ENCODE measurements around the gene CCDC159.
"Not testable (repeated sequence)": the region's sequence is repeated elsewhere in the genome, so short reads cannot be mapped to it uniquely, and the experiment has no call there.

The CCDC159 gene, protein sequence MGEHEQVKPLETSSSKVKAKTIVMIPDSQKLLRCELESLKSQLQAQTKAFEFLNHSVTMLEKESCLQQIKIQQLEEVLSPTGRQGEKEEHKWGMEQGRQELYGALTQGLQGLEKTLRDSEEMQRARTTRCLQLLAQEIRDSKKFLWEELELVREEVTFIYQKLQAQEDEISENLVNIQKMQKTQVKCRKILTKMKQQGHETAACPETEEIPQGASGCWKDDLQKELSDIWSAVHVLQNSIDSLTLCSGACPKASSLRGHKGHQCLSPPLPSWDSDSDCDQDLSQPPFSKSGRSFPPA

DNA sequence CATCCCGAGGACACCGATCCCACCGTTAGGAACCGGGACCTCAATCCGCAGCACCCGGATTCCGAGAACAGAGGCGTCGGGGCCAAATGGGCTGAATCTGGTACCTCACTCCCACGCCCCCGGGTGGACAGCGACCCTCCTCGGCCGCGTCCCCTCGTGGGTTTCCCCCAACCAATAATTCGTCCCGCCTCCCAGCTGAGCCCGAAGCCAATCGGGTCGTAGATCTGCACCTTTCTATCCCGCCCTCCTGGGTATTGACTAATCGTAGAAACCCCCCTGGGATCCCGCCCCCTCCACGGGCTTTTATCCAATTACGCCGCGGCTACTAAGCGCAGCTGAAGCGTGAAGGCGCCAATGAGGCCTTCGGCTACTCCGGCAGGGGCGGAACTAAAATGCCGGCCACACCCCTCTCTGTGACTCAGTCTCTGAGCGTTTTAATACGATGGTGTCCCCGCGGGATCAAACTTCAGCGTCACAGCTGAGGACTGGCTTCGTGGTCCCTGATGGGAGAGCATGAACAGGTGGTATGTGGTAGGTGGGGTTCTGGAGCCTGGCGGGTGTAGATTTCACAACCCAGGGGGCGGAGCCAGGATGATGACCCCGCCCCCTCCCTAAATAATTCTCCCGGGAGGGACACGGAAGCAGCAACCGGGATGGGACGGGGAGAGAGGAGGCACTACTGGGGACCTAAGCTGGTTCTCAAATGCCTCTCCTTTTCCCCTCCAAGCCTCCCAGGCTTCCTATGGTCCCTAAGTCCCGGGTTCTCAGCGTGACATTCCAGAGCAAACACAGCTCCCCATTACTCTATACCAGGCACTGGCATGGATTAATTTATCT, at the start of gene CCDC159, which contains the start of gene TMEM205:
TSS of gene CCDC159 (plus strand) at position 416 of the 837 bp plus-strand sequence. CDS start at position 504, 88 bp downstream.
TSS of gene TMEM205 (minus strand) at position 165 of the 837 bp plus-strand sequence. CDS start 649 bp downstream, outside the sequence.
- H3K9me3 Mint-ChIP-seq, result no peaks in the 10 kb centered on the region
- H3K36me3 Mint-ChIP-seq (ENCODE audit: insufficient read depth), result peaks cover 12% of the 10 kb centered on the region
- ATAC-seq (replicated peaks; ENCODE audit: extremely low read depth, poor library complexity, severe bottlenecking) (peak; percentile 97), DNase-seq (ENCODE audit: low spot score in 2 of 2) (peak; percentile 96 to 99)
- peak within 1 kb of the TSS; percentile 95 for H3K27ac Mint-ChIP-seq (ENCODE audit: low read depth)
- H3K4me3 Mint-ChIP-seq, result peak within 1 kb of the TSS; percentile 93
- no peaks in the 10 kb centered on the region for H3K27me3 Mint-ChIP-seq
- peaks cover 34% of the 10 kb centered on the region for H3K4me1 Mint-ChIP-seq

DNA sequence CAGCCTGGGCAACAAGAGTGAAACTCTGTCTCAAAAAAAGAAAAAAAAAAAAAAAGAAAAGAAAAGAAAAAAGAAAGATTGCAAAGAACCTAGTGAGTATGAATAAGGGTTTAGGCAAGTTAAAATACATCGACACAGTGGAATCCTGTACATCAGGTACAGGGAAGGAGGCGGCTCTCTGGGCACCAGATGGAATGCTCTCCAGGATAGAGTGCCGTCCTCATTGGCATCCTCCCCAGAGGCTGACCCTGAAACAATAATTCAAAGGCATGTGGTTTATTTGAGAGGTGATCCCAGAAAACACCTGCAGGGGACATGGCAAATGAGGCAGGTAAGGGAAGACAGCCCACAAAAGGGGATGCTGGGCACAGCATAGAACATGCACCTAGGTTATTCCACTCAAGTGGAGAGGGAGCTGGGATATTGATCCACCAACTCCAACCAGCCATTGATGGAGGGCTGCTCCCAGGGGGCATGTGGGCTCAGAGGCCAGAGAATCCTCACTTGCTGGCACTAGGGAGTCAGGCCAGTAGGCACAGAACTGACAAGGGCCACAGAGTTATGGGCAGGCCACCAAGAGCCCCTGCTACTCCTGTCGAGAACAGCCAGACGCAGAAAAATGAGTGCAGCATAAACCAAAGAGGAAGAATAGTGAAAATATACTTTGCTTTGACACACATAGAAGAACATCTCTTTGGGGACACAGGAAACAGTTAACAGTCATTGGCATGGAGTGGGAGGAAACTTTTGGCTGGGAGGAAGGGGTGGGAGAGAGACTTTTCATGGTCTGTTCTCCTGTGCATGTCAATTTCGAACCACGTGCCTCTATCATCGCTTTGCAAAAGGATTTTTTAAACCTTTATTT, 46.1 kb upstream of the CCDC159 start:
- Mint-ChIP-seq H3K4me3 (no peak overlapping the region), H3K27me3 (peaks cover 22% of the 10 kb centered on the region), H3K27ac (ENCODE audit: low read depth) (no peak overlapping the region), H3K4me1 (no peaks in the 10 kb centered on the region), H3K9me3 (no peaks in the 10 kb centered on the region), H3K36me3 (ENCODE audit: insufficient read depth) (no peaks in the 10 kb centered on the region)
- DNase-seq (ENCODE audit: low spot score in 2 of 2), result no peak
- ATAC-seq (replicated peaks; ENCODE audit: extremely low read depth, poor library complexity, severe bottlenecking), result no peak

DNA sequence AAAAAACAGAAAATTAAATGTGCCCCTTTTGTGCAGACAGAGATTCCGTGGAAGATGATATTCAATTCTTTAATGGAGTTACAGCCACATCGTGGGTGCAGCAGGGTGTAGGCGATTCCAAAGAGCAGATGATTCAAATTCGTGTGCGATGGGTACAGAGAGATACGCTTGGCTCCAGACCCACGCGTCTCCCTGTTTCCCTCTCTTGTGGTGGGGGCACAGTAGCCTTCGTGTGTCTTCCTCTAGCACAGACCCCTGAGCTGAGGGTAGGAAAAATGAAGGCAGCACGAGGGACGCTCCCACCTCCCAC, 45.6 kb upstream of the CCDC159 start:
- no peak overlapping the region for H3K4me3 Mint-ChIP-seq
- H3K4me1 Mint-ChIP-seq, result no peaks in the 10 kb centered on the region
- H3K27ac Mint-ChIP-seq (ENCODE audit: low read depth), result no peak overlapping the region
- DNase-seq (ENCODE audit: low spot score in 2 of 2) (no peak), ATAC-seq (replicated peaks; ENCODE audit: extremely low read depth, poor library complexity, severe bottlenecking) (no peak)
- no peaks in the 10 kb centered on the region for H3K36me3 Mint-ChIP-seq (ENCODE audit: insufficient read depth)
- peaks cover 18% of the 10 kb centered on the region for H3K27me3 Mint-ChIP-seq
- no peaks in the 10 kb centered on the region for H3K9me3 Mint-ChIP-seq

DNA sequence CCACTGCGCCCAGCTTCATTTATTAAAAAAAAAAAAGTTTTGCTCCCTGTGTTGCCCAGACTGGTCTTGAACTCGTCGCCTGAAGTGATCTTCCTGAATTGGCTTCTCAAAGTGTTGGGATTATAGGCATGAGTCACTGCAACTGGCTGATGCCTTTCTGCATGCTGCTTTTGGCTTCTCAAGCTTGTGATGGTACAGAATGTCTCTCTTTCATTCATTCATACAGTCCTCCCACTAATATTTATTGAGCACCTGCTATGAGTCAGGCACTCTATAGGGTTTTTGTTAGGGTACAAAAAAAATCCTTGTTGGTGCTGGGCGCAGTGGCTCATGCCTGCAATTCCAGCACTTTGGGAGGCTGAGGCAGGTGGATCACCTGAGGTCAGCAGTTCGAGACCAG, 41.4 kb upstream of the CCDC159 start:
- Mint-ChIP-seq H3K4me1 (no peaks in the 10 kb centered on the region), H3K36me3 (ENCODE audit: insufficient read depth) (no peaks in the 10 kb centered on the region), H3K9me3 (no peaks in the 10 kb centered on the region), H3K27me3 (peaks cover 19% of the 10 kb centered on the region), H3K4me3 (no peak overlapping the region), H3K27ac (ENCODE audit: low read depth) (no peak overlapping the region)
- ATAC-seq (replicated peaks; ENCODE audit: extremely low read depth, poor library complexity, severe bottlenecking) (no peak), DNase-seq (ENCODE audit: low spot score in 2 of 2) (no peak)

DNA sequence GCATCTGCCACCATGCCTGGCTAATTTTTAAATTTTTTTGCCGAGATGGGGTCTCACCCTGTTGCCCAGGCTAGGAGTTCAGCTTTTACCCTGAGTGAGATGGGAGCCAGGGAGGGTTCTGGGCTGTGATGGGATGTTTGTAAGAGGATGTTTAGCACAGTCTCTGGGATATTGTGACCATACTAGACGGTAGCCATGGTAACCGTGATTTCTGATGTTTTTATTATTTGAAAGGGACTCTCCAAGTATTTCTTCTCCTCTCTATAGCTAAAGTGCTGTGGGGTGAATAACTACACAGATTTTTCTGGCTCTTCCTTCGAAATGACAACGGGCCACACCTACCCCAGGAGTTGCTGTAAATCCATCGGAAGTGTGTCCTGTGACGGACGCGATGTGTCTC, 40.0 kb upstream of the CCDC159 start:
- H3K4me3 Mint-ChIP-seq, result no peak overlapping the region
- DNase-seq (ENCODE audit: low spot score in 2 of 2), result no peak
- H3K4me1 Mint-ChIP-seq, result no peaks in the 10 kb centered on the region
- no peak for ATAC-seq (replicated peaks; ENCODE audit: extremely low read depth, poor library complexity, severe bottlenecking)
- H3K36me3 Mint-ChIP-seq (ENCODE audit: insufficient read depth), result no peaks in the 10 kb centered on the region
- no peak overlapping the region for H3K27ac Mint-ChIP-seq (ENCODE audit: low read depth)
- H3K9me3 Mint-ChIP-seq, result no peaks in the 10 kb centered on the region
- peaks cover 26% of the 10 kb centered on the region for H3K27me3 Mint-ChIP-seq

DNA sequence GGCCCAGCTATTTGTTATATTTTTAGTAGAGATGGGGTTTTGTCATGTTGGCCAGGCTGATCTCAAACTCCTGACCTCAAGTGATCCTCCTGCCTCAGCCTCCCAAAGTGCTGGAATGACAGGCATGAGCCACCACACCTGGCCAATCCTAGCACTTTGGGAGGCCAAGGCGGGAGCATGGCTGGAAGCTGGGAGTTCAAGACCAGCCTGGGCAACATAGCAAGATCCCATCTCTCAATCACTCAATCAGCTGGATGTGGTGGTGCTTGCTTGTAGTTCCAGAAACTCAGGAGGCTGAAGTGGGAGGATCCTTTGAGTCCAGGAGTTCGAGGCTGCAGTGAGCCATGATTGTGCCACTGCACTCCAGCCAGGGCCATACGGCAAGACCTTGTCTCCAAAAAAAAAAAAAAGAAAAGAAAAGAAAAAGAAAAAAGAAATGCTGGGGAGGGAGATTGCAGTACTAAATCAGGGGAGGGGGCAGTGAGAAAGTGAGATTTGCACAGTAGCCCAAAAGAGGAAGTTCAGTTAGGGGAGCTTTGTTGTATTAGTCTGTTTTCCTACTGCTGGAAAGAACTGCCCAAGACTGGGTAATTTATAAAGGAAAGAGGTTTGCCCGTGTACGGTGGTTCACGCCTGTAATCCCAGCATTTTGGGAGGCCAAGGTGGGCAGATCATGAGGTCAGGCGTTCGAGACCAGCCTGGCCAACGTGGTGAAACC, 25.9 kb upstream of the CCDC159 start:
- not testable (repeated sequence) for H3K27me3 Mint-ChIP-seq; H3K4me3 Mint-ChIP-seq; H3K9me3 Mint-ChIP-seq; H3K36me3 Mint-ChIP-seq (ENCODE audit: insufficient read depth); DNase-seq (ENCODE audit: low spot score in 2 of 2); ATAC-seq (replicated peaks; ENCODE audit: extremely low read depth, poor library complexity, severe bottlenecking)
- Mint-ChIP-seq H3K27ac (ENCODE audit: low read depth) (peak overlapping the region; percentile 44), H3K4me1 (peaks cover 11% of the 10 kb centered on the region)

DNA sequence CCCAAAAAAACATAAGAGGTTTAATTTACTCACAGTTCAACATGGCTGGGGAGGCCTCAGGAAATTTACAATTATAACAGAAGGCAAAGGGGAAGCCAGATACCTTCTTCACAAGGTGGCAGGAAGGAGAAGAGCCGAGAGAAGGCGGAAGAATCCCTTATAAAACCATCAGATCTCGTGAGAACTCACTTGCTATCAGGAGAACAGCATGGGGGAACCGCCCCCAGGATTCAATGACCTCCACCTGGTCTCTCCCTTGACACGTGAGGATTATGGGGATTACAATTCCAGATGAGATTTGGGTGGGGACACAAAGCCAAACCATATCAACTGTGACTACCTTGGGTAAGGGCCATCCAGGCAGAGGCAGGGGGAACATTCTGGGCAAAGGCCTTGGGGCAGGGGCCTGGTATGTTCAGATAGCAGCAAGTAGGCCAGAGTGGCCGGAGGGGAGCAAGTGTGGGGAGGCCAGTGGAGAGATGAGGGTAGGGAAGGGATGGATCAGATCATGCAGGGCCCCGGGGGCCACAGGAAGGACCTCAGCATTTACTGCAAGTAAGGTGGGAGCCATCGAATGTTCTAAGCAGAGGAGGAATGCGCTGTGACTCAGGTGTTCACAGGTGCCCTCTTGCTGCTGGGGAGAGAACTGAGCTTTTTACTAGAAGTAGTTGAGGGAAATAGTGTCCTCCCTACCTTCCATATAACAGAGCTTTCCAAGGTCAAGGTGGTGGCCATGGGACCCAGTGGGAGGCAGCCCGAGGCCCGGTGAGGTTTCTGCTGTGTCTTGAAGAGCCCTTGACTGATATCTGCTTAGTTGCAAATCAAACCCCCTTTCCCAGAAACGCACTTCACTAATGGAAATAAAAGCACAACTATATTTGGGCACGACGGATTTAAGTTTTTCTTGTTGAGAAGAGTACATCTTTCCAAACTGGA, 24.9 kb upstream of the CCDC159 start:
- H3K27ac Mint-ChIP-seq (ENCODE audit: low read depth), result no peak overlapping the region
- no peak overlapping the region for H3K4me3 Mint-ChIP-seq
- H3K9me3 Mint-ChIP-seq, result no peaks in the 10 kb centered on the region
- peaks cover 11% of the 10 kb centered on the region for H3K4me1 Mint-ChIP-seq
- no peaks in the 10 kb centered on the region for H3K36me3 Mint-ChIP-seq (ENCODE audit: insufficient read depth)
- H3K27me3 Mint-ChIP-seq, result no peaks in the 10 kb centered on the region
- ATAC-seq (replicated peaks; ENCODE audit: extremely low read depth, poor library complexity, severe bottlenecking) (no peak), DNase-seq (ENCODE audit: low spot score in 2 of 2) (no peak)

DNA sequence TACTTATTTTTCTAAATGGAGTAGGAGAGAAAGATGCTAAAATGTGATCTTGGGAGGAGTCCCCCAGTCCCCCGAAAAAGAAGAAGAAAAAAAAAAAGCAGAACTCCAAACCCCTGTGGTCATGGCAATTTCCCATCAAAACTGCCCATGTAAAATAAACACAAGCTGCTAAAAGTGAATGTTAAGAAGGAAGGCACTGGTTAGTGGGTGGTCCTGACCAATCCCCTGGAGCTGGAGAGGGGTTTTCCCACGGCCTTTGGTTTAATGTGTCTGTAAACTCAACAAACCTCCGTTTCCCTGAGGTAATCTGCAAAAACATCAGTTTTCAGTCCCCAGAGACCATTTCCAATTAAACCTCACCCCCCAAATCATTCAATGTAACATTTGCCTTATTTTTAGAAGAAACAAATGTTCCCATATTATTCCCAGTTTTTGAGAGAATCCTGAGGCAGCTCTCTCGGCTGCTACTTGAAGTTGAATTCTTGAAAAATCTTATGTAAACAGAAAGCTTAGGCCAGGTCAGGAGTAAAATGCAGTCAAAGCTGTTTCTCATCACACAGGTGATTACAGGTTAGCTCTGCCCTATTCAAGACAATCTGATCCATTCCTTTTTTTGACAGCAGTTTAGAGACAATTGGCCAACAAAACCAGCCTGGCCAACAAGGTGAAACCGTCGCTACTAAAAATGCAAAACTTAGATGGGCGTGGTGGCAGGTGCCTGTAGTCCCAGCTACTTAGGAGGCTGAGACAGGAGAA, 23.9 kb upstream of the CCDC159 start:
- no peaks in the 10 kb centered on the region for H3K9me3 Mint-ChIP-seq
- H3K4me1 Mint-ChIP-seq, result peaks cover 11% of the 10 kb centered on the region
- no peak overlapping the region for H3K4me3 Mint-ChIP-seq
- H3K36me3 Mint-ChIP-seq (ENCODE audit: insufficient read depth), result no peaks in the 10 kb centered on the region
- no peaks in the 10 kb centered on the region for H3K27me3 Mint-ChIP-seq
- DNase-seq (ENCODE audit: low spot score in 2 of 2), result no peak
- H3K27ac Mint-ChIP-seq (ENCODE audit: low read depth), result no peak overlapping the region
- ATAC-seq (replicated peaks; ENCODE audit: extremely low read depth, poor library complexity, severe bottlenecking), result no peak

DNA sequence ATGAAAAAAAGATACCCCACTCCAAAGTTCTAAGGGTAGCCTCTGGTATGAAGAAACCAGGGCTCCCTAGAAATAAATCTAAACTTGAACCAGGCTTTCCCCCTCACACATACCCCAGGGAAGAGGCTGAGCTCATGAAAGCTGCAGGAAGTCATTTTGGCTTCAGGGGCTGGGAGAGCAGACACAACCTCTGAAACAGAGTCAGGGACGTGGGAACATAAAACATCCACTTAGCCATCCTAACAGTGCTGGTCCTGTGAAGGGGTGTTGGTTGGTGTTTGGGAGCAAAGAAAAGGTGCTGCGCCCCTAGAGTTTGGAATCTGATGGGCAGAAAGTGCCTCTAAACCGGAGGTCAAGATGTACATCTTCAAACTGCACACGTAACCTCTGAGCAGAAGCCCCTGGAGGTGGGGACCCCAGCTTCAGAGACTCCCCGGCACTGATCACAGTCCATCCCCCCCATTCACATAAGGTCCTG, 22.7 kb upstream of the CCDC159 start:
- ATAC-seq (replicated peaks; ENCODE audit: extremely low read depth, poor library complexity, severe bottlenecking), result no peak
- no peak overlapping the region for H3K4me3 Mint-ChIP-seq
- H3K9me3 Mint-ChIP-seq, result no peaks in the 10 kb centered on the region

DNA sequence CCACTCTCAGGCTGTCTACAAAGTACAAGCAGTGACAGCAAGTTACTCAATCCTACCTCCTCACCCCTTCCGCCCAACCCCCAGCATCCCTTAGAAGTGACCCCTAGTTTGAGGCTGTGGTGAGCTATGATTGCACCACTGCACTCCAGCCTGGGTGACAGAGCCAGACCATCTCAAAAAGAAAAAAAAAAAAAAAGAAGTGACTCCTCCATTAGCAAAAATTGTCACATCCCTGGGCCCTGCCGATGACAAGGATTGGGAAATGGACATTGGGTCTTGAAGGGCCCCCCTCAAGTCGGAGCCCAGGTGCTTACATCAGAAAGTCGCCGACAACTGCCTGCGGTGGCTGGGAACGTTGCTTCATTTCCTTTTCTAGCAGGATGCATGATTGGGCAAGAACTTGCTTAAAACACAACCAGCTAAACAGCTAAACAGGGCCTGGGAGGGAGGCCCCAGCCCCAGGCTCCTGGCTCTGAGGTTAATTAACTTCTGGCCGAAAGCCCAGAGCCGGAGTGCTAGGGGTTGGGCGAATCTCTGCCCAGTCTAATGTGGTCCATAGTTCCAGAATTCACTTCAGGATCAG, 22.1 kb upstream of the CCDC159 start:
- DNase-seq (ENCODE audit: low spot score in 2 of 2), result no peak
- ATAC-seq (replicated peaks; ENCODE audit: extremely low read depth, poor library complexity, severe bottlenecking), result peak; percentile 40
- H3K27ac Mint-ChIP-seq (ENCODE audit: low read depth), result no peak overlapping the region

More for the DNA sequence above, 22.7 kb upstream of the CCDC159 start:
- peaks cover 11% of the 10 kb centered on the region for H3K4me1 Mint-ChIP-seq
- H3K27ac Mint-ChIP-seq (ENCODE audit: low read depth), result no peak overlapping the region
- no peaks in the 10 kb centered on the region for H3K36me3 Mint-ChIP-seq (ENCODE audit: insufficient read depth)
- no peaks in the 10 kb centered on the region for H3K27me3 Mint-ChIP-seq
- DNase-seq (ENCODE audit: low spot score in 2 of 2), result no peak

More for the DNA sequence above, 22.1 kb upstream of the CCDC159 start:
- no peaks in the 10 kb centered on the region for H3K9me3 Mint-ChIP-seq
- peaks cover 11% of the 10 kb centered on the region for H3K4me1 Mint-ChIP-seq
- H3K4me3 Mint-ChIP-seq, result no peak overlapping the region
- H3K27me3 Mint-ChIP-seq, result no peaks in the 10 kb centered on the region
- H3K36me3 Mint-ChIP-seq (ENCODE audit: insufficient read depth), result no peaks in the 10 kb centered on the region

All from central memory CD8-positive, alpha-beta T cell (primary cell).